ENCODE data around the gene BACE2.

DNA sequence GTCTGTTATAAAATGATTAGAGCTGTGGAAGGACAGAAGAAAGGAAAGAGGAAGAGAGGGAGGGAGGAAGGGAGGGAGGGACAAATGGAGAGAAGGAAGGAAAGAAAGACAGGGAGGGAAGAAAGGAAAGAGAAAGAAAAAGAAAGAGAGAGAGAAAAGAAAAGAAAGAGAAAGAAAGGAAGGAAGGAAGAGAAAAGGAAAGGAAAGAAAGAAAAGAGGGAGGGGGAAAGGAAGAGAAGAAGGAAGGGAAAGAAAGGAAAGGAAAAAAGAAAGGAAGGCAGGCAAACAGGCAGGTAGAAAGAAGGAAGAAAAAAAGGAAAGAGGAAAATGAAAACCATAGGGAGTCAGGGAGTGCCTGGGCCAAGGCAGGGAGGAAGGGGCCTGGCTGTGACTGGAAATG lies 14.5 kb upstream of the BACE2 start:
- no peak for TF ChIP-seq MXI1 (conservative IDR thresholded peaks at IDR 0.05; ENCODE audit: poor library complexity, severe bottlenecking)
- TF ChIP-seq, protein P1, sequence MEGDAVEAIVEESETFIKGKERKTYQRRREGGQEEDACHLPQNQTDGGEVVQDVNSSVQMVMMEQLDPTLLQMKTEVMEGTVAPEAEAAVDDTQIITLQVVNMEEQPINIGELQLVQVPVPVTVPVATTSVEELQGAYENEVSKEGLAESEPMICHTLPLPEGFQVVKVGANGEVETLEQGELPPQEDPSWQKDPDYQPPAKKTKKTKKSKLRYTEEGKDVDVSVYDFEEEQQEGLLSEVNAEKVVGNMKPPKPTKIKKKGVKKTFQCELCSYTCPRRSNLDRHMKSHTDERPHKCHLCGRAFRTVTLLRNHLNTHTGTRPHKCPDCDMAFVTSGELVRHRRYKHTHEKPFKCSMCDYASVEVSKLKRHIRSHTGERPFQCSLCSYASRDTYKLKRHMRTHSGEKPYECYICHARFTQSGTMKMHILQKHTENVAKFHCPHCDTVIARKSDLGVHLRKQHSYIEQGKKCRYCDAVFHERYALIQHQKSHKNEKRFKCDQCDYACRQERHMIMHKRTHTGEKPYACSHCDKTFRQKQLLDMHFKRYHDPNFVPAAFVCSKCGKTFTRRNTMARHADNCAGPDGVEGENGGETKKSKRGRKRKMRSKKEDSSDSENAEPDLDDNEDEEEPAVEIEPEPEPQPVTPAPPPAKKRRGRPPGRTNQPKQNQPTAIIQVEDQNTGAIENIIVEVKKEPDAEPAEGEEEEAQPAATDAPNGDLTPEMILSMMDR (IDR thresholded peaks at IDR 0.05; ENCODE audit: poor library complexity, severe bottlenecking), result no peak
- TF ChIP-seq, protein P2, sequence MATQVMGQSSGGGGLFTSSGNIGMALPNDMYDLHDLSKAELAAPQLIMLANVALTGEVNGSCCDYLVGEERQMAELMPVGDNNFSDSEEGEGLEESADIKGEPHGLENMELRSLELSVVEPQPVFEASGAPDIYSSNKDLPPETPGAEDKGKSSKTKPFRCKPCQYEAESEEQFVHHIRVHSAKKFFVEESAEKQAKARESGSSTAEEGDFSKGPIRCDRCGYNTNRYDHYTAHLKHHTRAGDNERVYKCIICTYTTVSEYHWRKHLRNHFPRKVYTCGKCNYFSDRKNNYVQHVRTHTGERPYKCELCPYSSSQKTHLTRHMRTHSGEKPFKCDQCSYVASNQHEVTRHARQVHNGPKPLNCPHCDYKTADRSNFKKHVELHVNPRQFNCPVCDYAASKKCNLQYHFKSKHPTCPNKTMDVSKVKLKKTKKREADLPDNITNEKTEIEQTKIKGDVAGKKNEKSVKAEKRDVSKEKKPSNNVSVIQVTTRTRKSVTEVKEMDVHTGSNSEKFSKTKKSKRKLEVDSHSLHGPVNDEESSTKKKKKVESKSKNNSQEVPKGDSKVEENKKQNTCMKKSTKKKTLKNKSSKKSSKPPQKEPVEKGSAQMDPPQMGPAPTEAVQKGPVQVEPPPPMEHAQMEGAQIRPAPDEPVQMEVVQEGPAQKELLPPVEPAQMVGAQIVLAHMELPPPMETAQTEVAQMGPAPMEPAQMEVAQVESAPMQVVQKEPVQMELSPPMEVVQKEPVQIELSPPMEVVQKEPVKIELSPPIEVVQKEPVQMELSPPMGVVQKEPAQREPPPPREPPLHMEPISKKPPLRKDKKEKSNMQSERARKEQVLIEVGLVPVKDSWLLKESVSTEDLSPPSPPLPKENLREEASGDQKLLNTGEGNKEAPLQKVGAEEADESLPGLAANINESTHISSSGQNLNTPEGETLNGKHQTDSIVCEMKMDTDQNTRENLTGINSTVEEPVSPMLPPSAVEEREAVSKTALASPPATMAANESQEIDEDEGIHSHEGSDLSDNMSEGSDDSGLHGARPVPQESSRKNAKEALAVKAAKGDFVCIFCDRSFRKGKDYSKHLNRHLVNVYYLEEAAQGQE (IDR thresholded peaks at IDR 0.05; ENCODE audit: borderline replicate concordance), result no peak
- no peak for TF ChIP-seq TAF1 (IDR thresholded peaks at IDR 0.05; ENCODE audit: low read depth)
- TF ChIP-seq SMC3 (conservative IDR thresholded peaks at IDR 0.05; ENCODE audit: poor library complexity), result no peak
- TF ChIP-seq EZH2 (IDR thresholded peaks at IDR 0.05; ENCODE audit: borderline replicate concordance, insufficient read depth, low read length, poor library complexity, severe bottlenecking), result no peak
- TF ChIP-seq EP300 (conservative IDR thresholded peaks at IDR 0.05; ENCODE audit: poor library complexity, severe bottlenecking), result no peak
- TF ChIP-seq POLR2AphosphoS5 (IDR thresholded peaks at IDR 0.05), result no peak
